Stimulated activated CD4-positive, alpha-beta T cell treated with anti-CD3 and anti-CD28 coated beads, TNF-alpha, amount 100 ng/mL, for 24 hours (primary cell): ENCODE results near the gene MYOM3.
"Not testable (repeated sequence)": the region's sequence is repeated elsewhere in the genome, so short reads cannot be mapped to it uniquely, and the experiment has no call there.

ENCODE experiments used
- DNase-seq, 3 experiments: peaks; one replicate each; pipeline ENCODE4 v3.0.0-alpha.2; 2020; ENCODE audit warnings: low read depth in 3 of 3

The MYOM3 gene

DNA sequence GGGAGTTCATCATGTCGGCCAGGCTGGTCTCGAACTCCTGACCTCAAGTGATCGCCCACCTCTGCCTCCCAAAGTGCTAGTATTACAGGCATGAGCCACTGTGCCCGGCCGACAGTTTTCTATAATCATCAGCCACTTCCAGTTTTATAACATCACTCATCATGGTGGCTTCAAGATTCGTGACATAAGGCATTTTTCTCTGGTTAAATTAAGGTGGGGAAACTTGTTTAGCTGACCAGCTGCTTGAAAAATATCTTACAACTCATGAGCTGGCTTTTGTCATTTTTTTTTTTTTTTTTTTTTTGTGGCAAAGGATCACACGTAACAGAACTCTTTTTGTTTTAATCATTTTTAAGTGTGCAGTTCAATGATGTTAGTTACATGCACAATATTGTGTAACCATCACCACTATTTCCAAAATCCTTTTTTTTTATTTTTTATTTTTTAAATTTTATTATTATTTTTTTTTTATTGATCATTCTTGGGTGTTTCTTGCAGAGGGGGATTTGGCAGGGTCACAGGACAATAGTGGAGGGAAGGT, 80.9 kb downstream of the MYOM3 start:
- DNase-seq = not testable (repeated sequence)

- no peak for DNase-seq
Observed at GRCh38 chr1:24027838-24028468, 84.0 kb downstream of the MYOM3 start.

- DNase-seq = no peak
Observed at GRCh38 chr1:24022581-24023361, 89.2 kb downstream of the MYOM3 start.

GRCh38 chr1:24021403-24022266, 90.3 kb downstream of the MYOM3 start:
- DNase-seq = no peak

DNA sequence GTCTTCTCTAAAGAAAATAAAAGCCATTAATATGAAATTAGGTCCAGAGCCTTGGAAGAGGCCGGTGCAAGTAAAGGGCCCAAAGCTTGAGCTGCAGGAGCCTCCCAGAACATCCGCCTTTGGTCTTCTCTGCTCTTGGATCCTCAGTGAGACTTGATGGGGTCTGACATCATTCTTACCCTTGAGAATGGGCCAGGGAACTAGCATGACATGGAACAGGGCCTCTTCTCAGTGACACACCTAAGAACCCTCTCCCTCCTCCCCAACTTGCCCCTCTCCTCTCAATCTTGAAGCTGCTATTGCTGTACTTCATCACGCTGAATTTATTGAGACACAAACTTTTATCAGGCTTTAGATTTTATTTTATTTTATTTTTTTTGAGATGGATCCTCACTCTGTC, 91.5 kb downstream of the MYOM3 start:
- DNase-seq = no peak

GRCh38 chr1:24020025-24020424, 91.9 kb downstream of the MYOM3 start:
- DNase-seq = no peak

- DNase-seq = no peak
Observed at GRCh38 chr1:24018611-24019580, 93.0 kb downstream of the MYOM3 start.

- DNase-seq = no peak
Observed at GRCh38 chr1:24015221-24016210, 96.4 kb downstream of the MYOM3 start.

DNA sequence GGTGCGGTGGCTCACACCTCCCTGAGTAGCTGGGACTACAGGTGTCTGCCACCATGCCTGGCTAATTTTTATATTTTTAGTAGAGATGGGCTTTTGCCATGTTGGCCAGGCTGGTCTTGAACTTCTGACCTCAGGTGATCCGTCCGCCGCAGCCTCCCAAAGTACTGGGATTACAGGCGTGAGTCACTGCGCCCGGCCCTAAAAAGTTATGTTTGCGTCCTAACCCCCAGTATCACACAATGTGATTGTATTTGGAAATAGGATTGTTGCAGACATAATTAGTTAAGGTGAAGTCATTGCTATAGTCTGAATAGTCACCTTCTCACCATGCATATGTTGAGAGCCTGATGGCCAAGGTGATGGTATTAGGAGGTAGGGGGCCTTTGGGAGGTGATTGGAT, 99.1 kb downstream of the MYOM3 start:
- not testable (repeated sequence) for DNase-seq

DNA sequence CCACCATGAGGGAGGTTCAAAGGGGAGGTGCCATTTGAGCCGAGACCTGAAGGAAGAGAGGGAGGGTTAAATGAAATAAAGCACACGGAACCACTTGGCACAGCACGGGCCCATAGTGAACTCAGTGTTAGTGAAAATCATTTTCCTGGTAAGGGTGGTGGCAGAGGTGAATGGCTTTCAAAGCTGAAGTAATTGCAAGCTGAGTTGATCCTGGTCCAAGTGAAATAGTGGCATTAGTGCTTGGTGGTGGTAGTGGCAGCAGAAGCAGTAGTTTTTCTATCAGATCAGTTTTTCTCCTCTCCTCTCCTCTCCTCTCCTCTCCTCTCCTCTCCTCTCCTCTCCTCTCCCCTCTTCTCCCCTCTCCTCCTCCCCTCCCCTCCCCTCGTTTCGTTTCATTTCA, 101.3 kb downstream of the MYOM3 start:
- no peak for DNase-seq

- no peak for DNase-seq
Observed at GRCh38 chr1:24009406-24009805, 102.5 kb downstream of the MYOM3 start.

DNA sequence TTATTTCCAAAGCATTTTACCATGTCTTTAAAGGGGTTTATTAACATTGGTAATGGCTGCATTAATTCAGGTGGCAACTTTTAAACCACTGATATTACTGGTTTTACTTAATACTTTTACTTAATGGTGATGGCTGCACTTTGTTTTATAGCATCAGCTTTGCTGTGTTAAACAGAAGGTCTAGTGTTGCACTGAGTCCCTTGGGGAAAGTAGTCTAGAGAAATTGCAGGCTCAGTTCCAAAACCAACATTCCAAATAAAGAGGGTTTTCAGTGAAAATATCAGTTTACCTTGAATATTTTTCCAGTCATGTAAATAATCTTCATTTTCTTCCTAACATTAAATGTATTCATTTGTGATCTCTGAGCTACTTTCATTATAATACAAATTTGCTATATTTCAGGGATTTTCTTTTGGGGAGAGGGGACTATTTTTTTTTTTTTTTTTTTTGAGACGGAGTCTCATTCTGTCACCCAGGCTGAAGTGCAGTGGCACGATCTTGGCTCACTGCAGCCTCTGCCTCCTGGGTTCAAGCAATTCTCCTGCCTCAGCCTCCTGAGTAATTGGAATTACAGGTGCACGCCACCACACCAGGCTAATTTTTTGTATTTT, 103.3 kb downstream of the MYOM3 start:
- DNase-seq = not testable (repeated sequence)

DNA sequence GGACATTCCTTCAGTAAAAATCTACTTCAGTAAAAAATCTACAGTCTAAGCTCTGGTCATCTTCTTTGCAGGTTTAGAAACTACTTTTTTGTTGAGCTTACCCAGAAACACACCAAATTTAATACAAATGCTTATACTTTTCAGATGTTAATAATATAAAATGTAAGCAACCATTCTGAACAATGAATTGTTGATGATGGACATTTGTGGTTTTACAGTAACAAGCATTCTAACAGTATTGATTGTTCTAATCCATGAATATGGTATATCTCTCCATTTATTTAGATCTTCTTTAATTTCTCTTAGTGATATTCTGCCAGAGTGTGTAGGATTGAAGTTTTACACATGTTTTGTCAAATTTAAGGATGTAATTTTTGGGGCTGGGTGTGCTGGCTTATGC, 104.9 kb downstream of the MYOM3 start:
- DNase-seq = no peak
